Measurements from ENCODE around the gene VPS18. TPM values are rescaled to one million over a fixed set of nuclear protein-coding genes. Genes with fewer than 3 reads are reported as not detected.

VPS18 gene
- total RNA-seq, 1 experiment from 2014 or later: 9.6 TPM

- no peaks in the 10 kb centered on the region for H3K79me2 ChIP-seq (ENCODE audit: low read depth)
- no peak for DNase-seq
- no peak overlapping the region for H3K27ac ChIP-seq
- POLR2A ChIA-PET (ENCODE audit: unreplicated experiment): no interaction called here
- BruUV-seq (replicated peaks): no TSS peak
- H3K4me2 ChIP-seq: no peak overlapping the region
- H3K36me3 ChIP-seq (ENCODE audit: low read depth): no peaks in the 10 kb centered on the region
- intact Hi-C loops (cut with micrococcal nuclease; ENCODE audit: unreplicated experiment): no loop called here
- no peak overlapping the region for H3K4me3 ChIP-seq
- H3F3A ChIP-seq (ENCODE audit: insufficient read depth, low read depth): no peaks in the 10 kb centered on the region
- H3K4me1 ChIP-seq (replicated peaks; ENCODE audit: insufficient read depth): 0 out of 2 replicates have a peak, but pooled peaks cover 6% of the 10 kb centered on the region
- H3K9me3 ChIP-seq (ENCODE audit: insufficient read depth, low read depth): no peaks in the 10 kb centered on the region
- no peak for TF ChIP-seq CTCF (conservative IDR thresholded peaks at IDR 0.05)
- TF ChIP-seq EZH2 (IDR thresholded peaks at IDR 0.05; ENCODE audit: low read depth): no peak
- H3K27me3 ChIP-seq (ENCODE audit: insufficient read depth, low read depth): no peaks in the 10 kb centered on the region
- no peak overlapping the region for H2AFZ ChIP-seq
- H3K9me2 ChIP-seq (ENCODE audit: insufficient read depth): no peaks in the 10 kb centered on the region
- CTCF ChIA-PET: no interaction called here
- no peaks in the 10 kb centered on the region for H4K20me1 ChIP-seq (ENCODE audit: insufficient read depth)
Measured at GRCh38 chr15:40944510-40945296, 50.5 kb downstream of the VPS18 start.

GRCh38 chr15:40948706-40949473 is 54.6 kb downstream of the VPS18 start:
- no peaks in the 10 kb centered on the region for H3K9me2 ChIP-seq (ENCODE audit: insufficient read depth)
- peaks cover 8% of the 10 kb centered on the region for H3K4me1 ChIP-seq (replicated peaks; ENCODE audit: insufficient read depth)
- intact Hi-C loops (cut with micrococcal nuclease; ENCODE audit: unreplicated experiment): no loop called here
- POLR2A ChIA-PET (ENCODE audit: unreplicated experiment): no interaction called here
- H3K27me3 ChIP-seq (ENCODE audit: insufficient read depth, low read depth): no peaks in the 10 kb centered on the region
- H4K20me1 ChIP-seq (ENCODE audit: insufficient read depth): no peaks in the 10 kb centered on the region
- BruUV-seq (replicated peaks): no TSS peak
- no peak for DNase-seq
- peaks cover 8% of the 10 kb centered on the region for H3F3A ChIP-seq (ENCODE audit: insufficient read depth, low read depth)
- H3K27ac ChIP-seq: no peak overlapping the region
- no peak for TF ChIP-seq EZH2 (IDR thresholded peaks at IDR 0.05; ENCODE audit: low read depth)
- TF ChIP-seq CTCF (conservative IDR thresholded peaks at IDR 0.05): no peak
- no peaks in the 10 kb centered on the region for H3K36me3 ChIP-seq (ENCODE audit: low read depth)
- H3K4me3 ChIP-seq: no peak overlapping the region
- no peaks in the 10 kb centered on the region for H3K79me2 ChIP-seq (ENCODE audit: low read depth)
- CTCF ChIA-PET: no interaction called here
- no peaks in the 10 kb centered on the region for H3K9me3 ChIP-seq (ENCODE audit: insufficient read depth, low read depth)
- H2AFZ ChIP-seq: no peak overlapping the region
- no peak overlapping the region for H3K4me2 ChIP-seq

- POLR2A ChIA-PET (ENCODE audit: unreplicated experiment): no interaction called here
Measured at GRCh38 chr15:40949756-40950207, 55.5 kb downstream of the VPS18 start.

More at GRCh38 chr15:40949756-40950207, 55.5 kb downstream of the VPS18 start:
- H3K27ac ChIP-seq: no peak overlapping the region
- peaks cover 13% of the 10 kb centered on the region for H3K4me1 ChIP-seq (replicated peaks; ENCODE audit: insufficient read depth)
- H3K79me2 ChIP-seq (ENCODE audit: low read depth): no peaks in the 10 kb centered on the region
- TF ChIP-seq EZH2 (IDR thresholded peaks at IDR 0.05; ENCODE audit: low read depth) (no peak), CTCF (conservative IDR thresholded peaks at IDR 0.05) (no peak)
- H3K9me2 ChIP-seq (ENCODE audit: insufficient read depth): no peaks in the 10 kb centered on the region
- H2AFZ ChIP-seq: no peak overlapping the region
- H4K20me1 ChIP-seq (ENCODE audit: insufficient read depth): peaks cover 4% of the 10 kb centered on the region; the same call in 1 of the 2 replicates
- H3F3A ChIP-seq (ENCODE audit: insufficient read depth, low read depth): peaks cover 8% of the 10 kb centered on the region
- no peak for DNase-seq
- H3K4me2 ChIP-seq: no peak overlapping the region
- no peaks in the 10 kb centered on the region for H3K27me3 ChIP-seq (ENCODE audit: insufficient read depth, low read depth)
- CTCF ChIA-PET: no interaction called here
- no peaks in the 10 kb centered on the region for H3K9me3 ChIP-seq (ENCODE audit: insufficient read depth, low read depth)
- no TSS peak for BruUV-seq (replicated peaks)
- H3K4me3 ChIP-seq: no peak overlapping the region
- intact Hi-C loops (cut with micrococcal nuclease; ENCODE audit: unreplicated experiment): no loop called here
- H3K36me3 ChIP-seq (ENCODE audit: low read depth): 0 out of 2 replicates have a peak, but pooled peaks cover 6% of the 10 kb centered on the region

Measured in PC-9 (cell line).